HepG2 (cell line): ENCODE results near the gene DAD1. TPM values are rescaled to one million over a fixed set of nuclear protein-coding genes. Genes with fewer than 3 reads are reported as not detected.

ENCODE experiments used
- AGO1 ChIP-seq: fragments of 200-400 bp; formaldehyde crosslinking; IDR thresholded peaks from 2 replicates; pipeline ENCODE4 v1.6.1; 2017; ENCODE audit warnings: mild to moderate bottlenecking, low read depth, low read length, moderate library complexity; ENCODE audit not compliant: poor library complexity, severe bottlenecking
- ARID4A ChIP-seq: sonication (generic); formaldehyde crosslinking; IDR thresholded peaks from 2 replicates; pipeline ENCODE4 v1.5.0; 2020; ENCODE audit warnings: mild to moderate bottlenecking, missing genetic modification reagents, borderline replicate concordance
- CENPT ChIP-seq: sonication (generic); formaldehyde crosslinking; IDR thresholded peaks from 2 replicates; pipeline ENCODE4 v1.8.0; 2022; ENCODE audit warnings: low read depth, mild to moderate bottlenecking, moderate library complexity, missing genetic modification reagents
- GATAD2A ChIP-seq: IDR thresholded peaks from 2 replicates; pipeline ENCODE4 v1.6.1; 2016
- JDP2 ChIP-seq: sonication (generic); formaldehyde crosslinking; IDR thresholded peaks from 2 replicates; pipeline ENCODE4 v1.8.1; 2022; ENCODE audit warnings: missing genetic modification reagents, borderline replicate concordance
- SOX6 ChIP-seq, 2 experiments: fragments of 450-650 bp in 1 of 2; sonication (generic) in 1 of 2; formaldehyde crosslinking in 1 of 2; IDR thresholded peaks; 2 replicates each; pipeline versions ENCODE4 v1.4.0 to v1.6.1; 2017 to 2020; ENCODE audit warnings: antibody characterized with exemption in 1 of 2, mild to moderate bottlenecking in 1 of 2, missing genetic modification reagents in 1 of 2
- ZBTB26 ChIP-seq: IDR thresholded peaks from 2 replicates; pipeline ENCODE4 v1.6.1; 2016; ENCODE audit warnings: missing compliant biosample characterization, missing genetic modification reagents, borderline replicate concordance
- ZKSCAN1 ChIP-seq: fragments of 150-350 bp; IDR thresholded peaks from 2 replicates; pipeline ENCODE4 v1.6.1; 2014; ENCODE audit warnings: low read length
- ZNF543 ChIP-seq: sonication (generic); formaldehyde crosslinking; IDR thresholded peaks from 2 replicates; pipeline ENCODE4 v1.4.0; 2020; ENCODE audit warnings: mild to moderate bottlenecking, missing genetic modification reagents
- ZNF646 ChIP-seq: sonication (generic); formaldehyde crosslinking; IDR thresholded peaks from 2 replicates; pipeline ENCODE4 v1.9.0; 2021; ENCODE audit warnings: mild to moderate bottlenecking, missing genetic modification reagents
- ZNF704 ChIP-seq: sonication (generic); formaldehyde crosslinking; IDR thresholded peaks from 2 replicates; pipeline ENCODE4 v1.8.1; 2023; ENCODE audit warnings: mild to moderate bottlenecking, inconsistent platforms, moderate library complexity, missing genetic modification reagents, borderline replicate concordance
- ZNF761 ChIP-seq: sonication (generic); formaldehyde crosslinking; conservative IDR thresholded peaks from 2 replicates; pipeline ENCODE4 v1.4.0; 2020; ENCODE audit warnings: mild to moderate bottlenecking, missing genetic modification reagents
- polyA plus RNA-seq, 8 experiments: library from polyadenylated mRNA; depleted of rRNA in 3 of 8; stranded (reverse) in 7 of 8; unstranded in 1 of 8; fragments of >200 nt; fragmentation: Illumina TruSeq in 4 of 8; extraction: Trizol in 4 of 8; gene quantifications; 2 replicates each; pipeline versions ENCODE4 v1.2.1 to v1.2.3, GENCODE V29; 2011 to 2016; ENCODE audit warnings: low read depth in 4 of 8, missing spikeins in 1 of 8, mixed read lengths in 1 of 8; ENCODE audit not compliant: insufficient read depth in 1 of 8
- total RNA-seq, 5 experiments: library from RNA; depleted of rRNA; stranded (reverse); fragments of >200 nt; fragmentation: Illumina TruSeq; extraction: Trizol; gene quantifications; 2 replicates each; pipeline ENCODE4 v1.2.3, GENCODE V29; 2016; ENCODE audit warnings: low read depth in 1 of 5
- TF ChIP-seq, protein P1 (sequence below): IDR thresholded peaks from 2 replicates; pipeline ENCODE4 v1.6.1; 2018; ENCODE audit warnings: missing genetic modification reagents, mild to moderate bottlenecking, missing compliant biosample characterization

DAD1 gene
- total and polyA plus RNA-seq, 2 of the 13 experiments (the other 11 are each of a cell fraction or from before 2014, with no cell fraction given): 558 to 626 TPM

- TF ChIP-seq ZNF646: no peak
- TF ChIP-seq ZNF704 (CRISPR knock-in tag): no peak
- TF ChIP-seq SOX6 (IDR thresholded peaks at IDR 0.05): no peak
- peak; percentile 94 for TF ChIP-seq SOX6 (CRISPR knock-in tag; IDR thresholded peaks at IDR 0.05)
- no peak for TF ChIP-seq JDP2 (CRISPR knock-in tag)
- TF ChIP-seq AGO1: no peak
- TF ChIP-seq, protein P1, sequence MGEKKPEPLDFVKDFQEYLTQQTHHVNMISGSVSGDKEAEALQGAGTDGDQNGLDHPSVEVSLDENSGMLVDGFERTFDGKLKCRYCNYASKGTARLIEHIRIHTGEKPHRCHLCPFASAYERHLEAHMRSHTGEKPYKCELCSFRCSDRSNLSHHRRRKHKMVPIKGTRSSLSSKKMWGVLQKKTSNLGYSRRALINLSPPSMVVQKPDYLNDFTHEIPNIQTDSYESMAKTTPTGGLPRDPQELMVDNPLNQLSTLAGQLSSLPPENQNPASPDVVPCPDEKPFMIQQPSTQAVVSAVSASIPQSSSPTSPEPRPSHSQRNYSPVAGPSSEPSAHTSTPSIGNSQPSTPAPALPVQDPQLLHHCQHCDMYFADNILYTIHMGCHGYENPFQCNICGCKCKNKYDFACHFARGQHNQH (CRISPR knock-in tag): no peak; the same call in none of the 2 replicates
- peak; percentile 82 for TF ChIP-seq GATAD2A (CRISPR knock-in tag)
- TF ChIP-seq CENPT (CRISPR knock-in tag): no peak
- TF ChIP-seq ZNF543 (CRISPR knock-in tag): 0 out of 2 replicates have a peak, but pooled peaks have one; percentile 42
- TF ChIP-seq ZBTB26 (CRISPR knock-in tag): 0 out of 2 replicates have a peak, but pooled peaks have one; percentile 58
- TF ChIP-seq ZNF761 (CRISPR knock-in tag): no peak; the same call in 1 of the 2 replicates
- TF ChIP-seq ARID4A (CRISPR knock-in tag): no peak
- TF ChIP-seq ZKSCAN1: no peak
Observed at GRCh38 chr14:22560662-22561365, 28.2 kb downstream of the DAD1 start (continued).
